Erythroblast (primary cell): ENCODE results near the gene BBS9.

Experiments
- DNase-seq, 2 experiments: peaks; one replicate each; lab custom pipeline; 2025; lab: John Stamatoyannopoulos, UW
- GATA1 ChIP-seq: IDR thresholded peaks from 2 replicates; pipeline ENCODE4 v1.6.1; 2011; ENCODE audit warnings: low read depth, mild to moderate bottlenecking, control low read depth, low read length, moderate library complexity
- POLR2A ChIP-seq: IDR thresholded peaks from 2 replicates; pipeline ENCODE4 v1.6.1; 2011; ENCODE audit warnings: mild to moderate bottlenecking, low read length

BBS9 gene

GRCh38 chr7:33632322-33632721 lies 503.0 kb downstream of the BBS9 start:
- DNase-seq = no peak
- TF ChIP-seq POLR2A (no peak), GATA1 (no peak)

DNA sequence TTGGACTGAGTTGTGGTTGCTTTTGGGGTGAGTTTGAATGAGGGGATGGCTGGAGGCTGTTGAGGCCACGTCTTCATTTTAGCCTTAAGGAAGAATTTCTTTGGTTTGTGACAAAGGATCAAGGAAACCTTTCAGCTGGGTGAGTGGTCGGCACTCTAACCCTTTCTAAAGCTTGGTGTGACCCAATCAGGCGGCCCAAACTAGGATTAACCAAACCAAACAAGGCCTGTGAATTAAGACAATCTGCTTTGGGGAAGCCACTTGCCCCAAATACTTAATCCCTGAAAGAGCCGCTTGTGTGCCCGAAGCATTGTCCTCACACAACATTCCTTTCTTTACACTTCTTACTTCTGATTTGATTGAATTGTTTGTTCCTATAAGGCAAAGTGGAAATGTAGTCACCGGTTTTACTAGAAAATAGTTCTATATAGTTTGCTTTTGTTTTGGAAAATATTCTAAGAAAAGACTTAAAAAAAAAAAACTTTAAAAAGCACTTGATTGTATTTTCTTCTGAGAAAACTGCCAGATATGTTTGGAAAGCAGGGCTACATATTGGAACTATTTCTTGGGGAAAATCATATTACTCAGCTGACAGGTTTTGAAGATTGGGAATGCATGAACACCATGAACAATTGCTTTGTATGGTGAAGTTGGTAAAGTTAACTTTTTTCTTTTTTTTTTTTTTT lies 503.6 kb downstream of the BBS9 start:
- DNase-seq = no peak
- TF ChIP-seq POLR2A (no peak), GATA1 (no peak)

- TF ChIP-seq GATA1 (no peak), POLR2A (no peak)
These were observed 505.2 kb downstream of the BBS9 start for GRCh38 chr7:33634606-33635005.

DNA sequence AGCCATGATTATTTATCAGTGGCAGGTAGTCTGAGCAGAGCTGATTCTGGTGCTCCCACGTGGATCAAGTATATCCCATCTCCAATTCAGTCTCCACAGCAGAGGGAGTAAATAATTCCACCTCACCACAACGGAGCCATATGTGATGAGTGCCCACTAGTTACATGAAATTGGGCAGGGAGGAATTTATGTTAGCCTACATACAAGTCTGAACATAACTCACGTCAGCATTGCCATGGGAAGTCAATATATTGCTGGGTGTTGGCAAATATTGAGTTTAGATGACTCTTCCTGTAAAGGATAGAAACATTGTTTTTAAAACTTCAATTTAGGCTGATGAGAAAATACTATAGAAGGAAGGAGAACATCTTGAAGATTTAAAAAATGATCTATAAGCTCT lies 507.0 kb downstream of the BBS9 start:
- TF ChIP-seq POLR2A = no peak
- no peak for DNase-seq

More at GRCh38 chr7:33634606-33635005, 505.2 kb downstream of the BBS9 start:
- DNase-seq = no peak

- no peak for DNase-seq
- TF ChIP-seq POLR2A = no peak
- no peak for TF ChIP-seq GATA1
These were observed 510.3 kb downstream of the BBS9 start for GRCh38 chr7:33639552-33640197.

GRCh38 chr7:33640741-33641140 lies 511.4 kb downstream of the BBS9 start:
- no peak for DNase-seq
- TF ChIP-seq GATA1 (no peak), POLR2A (no peak)

DNA sequence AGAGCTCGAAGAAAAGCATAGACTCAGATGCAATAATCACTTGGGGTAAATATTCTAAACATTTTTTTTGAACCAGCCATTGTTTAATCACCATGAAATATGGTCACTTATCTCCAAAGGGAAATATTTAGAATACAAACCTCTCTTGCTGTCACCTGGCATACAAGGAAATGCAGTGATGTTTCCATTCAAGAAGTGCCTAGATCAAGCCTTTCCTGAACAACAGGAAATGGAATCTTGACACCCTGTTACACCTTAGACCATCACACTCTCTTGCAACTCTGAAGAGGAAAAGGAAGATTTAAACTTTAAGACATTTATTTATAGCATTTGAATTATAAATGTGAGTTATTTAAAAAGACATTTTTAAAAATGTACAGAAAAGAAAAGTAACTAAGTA lies 512.9 kb downstream of the BBS9 start:
- TF ChIP-seq POLR2A (no peak), GATA1 (no peak)
- no peak for DNase-seq

- DNase-seq = no peak
- TF ChIP-seq POLR2A (no peak), GATA1 (no peak)
These were observed 514.2 kb downstream of the BBS9 start for GRCh38 chr7:33643530-33643929.

DNA sequence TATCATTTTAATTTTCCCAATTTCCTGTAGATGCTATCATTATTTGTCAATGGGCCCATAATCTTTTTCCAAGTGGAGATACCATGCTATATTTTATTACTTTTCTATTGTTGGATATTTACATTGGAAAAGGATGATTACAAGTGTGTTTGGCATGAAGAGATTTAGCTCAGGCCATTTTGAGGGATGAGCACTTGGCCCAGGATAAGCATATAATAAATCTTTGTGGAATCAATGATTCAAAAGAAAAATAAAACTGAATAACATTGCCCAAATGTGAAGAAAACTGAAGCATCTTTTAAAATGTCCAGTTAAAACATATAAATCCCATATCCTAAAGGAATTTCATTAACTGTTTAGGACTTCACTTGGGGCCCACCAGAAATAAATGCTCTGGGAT lies 515.1 kb downstream of the BBS9 start:
- DNase-seq = no peak
- no peak for TF ChIP-seq POLR2A
- TF ChIP-seq GATA1 = no peak

DNA sequence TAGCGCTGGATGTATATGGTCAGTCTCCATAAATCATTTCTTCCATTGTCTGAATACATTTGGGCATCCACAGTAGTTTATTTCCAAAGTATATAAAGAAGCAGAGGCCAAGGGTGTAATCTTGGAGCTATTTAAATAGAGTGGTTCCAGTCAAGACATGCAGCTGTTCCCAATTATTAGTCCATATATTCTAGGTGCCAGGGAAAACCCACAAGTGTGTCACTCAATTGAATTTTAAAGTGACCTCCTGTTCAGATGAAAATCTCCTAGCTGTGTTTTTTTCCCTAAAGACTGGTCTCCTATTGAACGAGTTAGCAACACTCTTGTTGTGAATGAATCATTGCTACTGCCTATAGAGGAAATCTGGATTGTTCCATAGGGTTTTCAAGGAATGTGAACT lies 515.7 kb downstream of the BBS9 start:
- TF ChIP-seq GATA1 = no peak
- TF ChIP-seq POLR2A = no peak

DNA sequence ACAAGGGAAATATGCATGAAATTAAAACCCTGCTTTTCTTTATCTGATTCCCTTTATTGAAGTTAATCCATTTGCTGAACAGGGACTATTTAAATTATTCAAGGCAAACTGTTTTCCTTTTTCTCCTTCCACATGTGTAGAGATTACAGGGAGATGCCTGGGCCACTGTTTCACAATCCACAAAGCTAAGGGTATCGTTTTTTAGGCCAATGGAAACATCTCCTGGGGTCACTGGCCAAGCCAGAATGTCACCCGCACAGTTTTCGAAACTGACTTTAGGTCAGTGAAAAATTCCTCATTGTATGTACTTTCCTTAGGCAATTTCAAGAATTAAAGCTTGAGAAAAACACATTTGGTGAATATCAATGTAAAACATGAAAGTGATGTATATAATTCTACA lies 516.8 kb downstream of the BBS9 start:
- no peak for DNase-seq
- TF ChIP-seq POLR2A (no peak), GATA1 (no peak)

More for the DNA sequence above, 515.7 kb downstream of the BBS9 start:
- no peak for DNase-seq

- DNase-seq = no peak
- TF ChIP-seq GATA1 (no peak), POLR2A (no peak)
These were observed 517.6 kb downstream of the BBS9 start for GRCh38 chr7:33646891-33647391.

GRCh38 chr7:33649476-33650441 lies 520.4 kb downstream of the BBS9 start:
- TF ChIP-seq POLR2A (no peak), GATA1 (no peak)
- DNase-seq = no peak
